Stimulated activated CD4-positive, alpha-beta T cell treated with anti-CD3 and anti-CD28 coated beads, Interleukin-4, amount 100 ng/mL, for 24 hours (primary cell): ENCODE data around the gene RAB18.
"Not testable (repeated sequence)": the region's sequence is repeated elsewhere in the genome, so short reads cannot be mapped to it uniquely, and the experiment has no call there.

ENCODE experiments used
- DNase-seq: peaks from one replicate; pipeline ENCODE4 v3.0.0-alpha.2; 2020

Gene RAB18

DNA sequence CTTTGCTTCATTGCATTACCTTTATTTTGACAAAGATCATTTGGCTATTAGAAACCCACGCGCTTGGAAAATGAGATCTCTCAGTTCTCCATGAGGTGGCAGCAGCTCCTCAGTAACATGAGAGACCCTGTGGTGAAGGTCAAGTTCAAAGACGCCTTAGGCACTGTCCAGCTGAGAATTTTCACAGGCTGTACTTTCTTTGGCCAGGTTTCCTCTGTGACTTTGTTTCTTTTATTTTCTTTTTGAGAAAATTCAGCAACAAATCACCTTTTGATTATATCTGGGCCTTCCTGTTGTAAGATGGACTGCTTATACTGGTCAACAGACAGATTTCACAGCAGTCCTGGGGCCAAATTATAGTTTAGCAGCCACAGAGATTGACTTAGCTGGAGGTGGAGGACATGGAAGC is 54.5 kb downstream of the RAB18 start:
- peak; percentile 27 for DNase-seq

DNA sequence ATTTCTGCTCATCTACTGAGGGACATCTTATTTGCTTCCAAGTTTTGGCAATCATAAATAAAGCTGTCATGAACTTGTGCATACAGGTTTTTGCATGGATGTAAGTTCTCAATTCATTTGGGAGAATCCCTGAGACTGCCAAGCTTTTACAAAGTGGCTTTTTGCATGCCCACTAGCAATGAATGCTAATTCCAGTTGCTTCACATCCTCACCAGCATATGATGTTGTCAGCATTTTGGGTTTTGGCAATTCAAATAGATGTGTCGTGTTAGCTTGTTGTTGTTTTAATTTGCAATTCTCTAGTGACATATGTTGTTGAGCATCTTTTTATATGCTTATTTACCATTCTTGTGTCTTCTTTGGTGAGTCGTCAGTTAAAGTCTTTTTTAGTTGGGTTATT is 57.2 kb downstream of the RAB18 start:
- no peak for DNase-seq

DNA sequence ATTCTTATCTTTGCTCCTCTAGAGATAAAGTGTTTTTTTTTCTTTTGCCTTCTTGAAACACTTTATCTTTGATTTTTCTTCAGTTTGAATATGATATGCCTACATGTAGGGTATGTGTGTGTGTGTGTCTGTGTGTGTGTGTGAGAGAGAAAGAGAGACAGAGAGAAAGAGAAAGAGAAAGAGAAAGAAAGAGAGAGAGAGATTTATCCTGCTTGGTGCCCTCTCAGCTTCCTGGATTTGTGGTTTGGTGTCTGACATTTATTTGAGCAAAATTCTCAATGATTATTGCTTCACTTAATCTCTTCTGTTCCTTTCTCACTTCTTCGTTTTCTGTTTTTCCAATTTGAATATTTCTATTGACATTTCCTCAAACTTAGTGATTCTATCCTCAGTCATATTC is 60.3 kb downstream of the RAB18 start:
- no peak for DNase-seq

DNA sequence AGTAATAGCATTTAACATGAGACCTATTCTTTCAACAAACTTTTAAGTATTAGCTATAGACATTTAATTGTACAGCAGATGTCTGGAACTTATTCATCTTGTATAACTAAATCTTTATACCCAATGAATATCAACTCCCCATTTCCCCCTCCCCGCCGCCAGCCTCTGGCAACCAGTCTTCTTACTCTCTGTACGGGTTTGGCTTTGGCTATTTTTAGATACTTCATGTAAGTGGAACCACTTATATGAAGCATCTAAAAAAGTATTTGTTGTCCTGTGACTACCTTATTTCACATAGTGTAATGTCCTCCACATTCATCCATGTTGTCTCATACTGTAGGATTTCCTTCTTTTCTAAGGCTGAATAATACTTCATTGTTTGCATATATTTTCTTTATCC is 60.8 kb downstream of the RAB18 start:
- no peak for DNase-seq

DNA sequence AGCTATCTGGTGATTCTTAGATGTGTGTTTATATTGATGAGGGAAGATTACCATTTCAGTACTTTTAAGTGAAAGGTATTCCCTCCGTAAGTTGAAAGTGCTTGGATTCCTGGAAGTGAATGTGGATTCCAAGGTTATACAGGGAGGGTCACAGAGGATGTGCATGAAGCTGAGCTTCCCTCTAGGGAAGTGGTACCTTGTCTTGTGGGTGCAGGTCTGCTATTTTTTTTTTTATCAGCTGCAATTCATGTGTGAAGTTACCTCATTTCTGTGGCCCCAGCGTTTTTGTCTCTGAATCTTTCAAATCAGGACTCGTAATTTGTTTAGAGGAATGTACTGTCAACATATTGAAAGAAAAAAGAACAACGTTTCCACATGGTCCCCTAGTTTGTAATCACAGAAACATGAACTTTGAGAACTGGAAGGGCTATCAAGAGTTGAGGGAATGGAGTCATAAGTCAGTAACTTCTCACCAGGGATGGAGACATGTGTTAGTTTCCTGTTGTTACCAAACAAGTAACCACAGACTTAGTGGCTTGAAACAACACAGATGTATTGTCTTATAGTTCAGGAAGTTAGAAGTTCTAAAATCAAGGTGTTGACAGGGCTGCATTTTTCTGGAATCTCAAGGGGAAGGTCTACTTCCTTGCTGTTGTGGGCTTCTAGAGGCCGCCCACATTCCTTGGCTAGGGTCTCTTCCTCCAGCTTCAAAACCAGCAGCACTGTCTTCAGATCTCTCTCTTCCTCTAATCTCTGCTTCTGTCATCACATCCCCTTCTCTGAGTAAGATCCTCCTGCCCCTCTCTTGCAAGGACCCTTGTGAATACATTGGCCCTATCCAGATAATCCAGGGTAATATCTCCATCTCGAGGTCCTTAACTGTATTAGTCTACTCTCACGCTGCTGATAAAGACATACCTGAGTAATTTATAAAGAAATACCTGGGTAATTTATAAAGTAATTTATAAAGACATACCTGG is 64.4 kb downstream of the RAB18 start:
- no peak for DNase-seq

DNA sequence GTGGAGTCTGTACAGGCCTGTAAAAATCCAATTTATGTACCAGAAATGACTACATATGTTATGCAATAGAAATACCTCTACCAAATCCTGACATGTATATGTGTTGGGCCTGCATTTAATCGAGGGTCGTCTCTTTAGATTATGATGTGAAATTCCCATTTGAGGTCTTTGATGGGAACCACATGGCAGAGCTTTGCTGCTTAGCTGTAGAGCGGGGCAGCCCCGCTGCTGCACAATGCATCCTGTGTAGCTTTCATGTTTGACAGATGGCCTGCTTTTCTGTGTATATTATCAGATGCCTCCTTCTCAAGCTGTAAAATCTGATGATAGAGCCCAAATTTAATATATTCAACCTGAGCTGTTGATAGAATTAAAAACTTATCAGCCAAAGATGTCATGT is 65.8 kb downstream of the RAB18 start:
- no peak for DNase-seq

DNA sequence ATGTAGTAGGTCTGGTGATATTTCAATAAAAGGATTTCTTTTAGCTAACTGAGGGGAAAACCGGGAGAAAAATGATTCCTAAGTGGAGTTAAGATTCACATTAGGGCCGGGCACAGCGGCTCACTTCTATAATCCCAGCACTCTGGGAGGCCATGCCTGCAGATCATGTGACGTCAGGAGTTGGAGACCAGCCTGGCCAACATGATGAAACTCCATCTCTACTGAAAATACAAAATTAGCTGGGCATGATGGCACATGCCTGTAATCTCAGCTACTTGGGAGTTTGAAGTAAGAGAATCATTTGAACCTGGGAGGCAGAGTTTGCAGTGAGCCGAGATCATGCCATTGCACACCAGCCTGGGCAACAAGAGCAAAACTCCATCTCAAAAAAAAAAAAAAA is 72.9 kb downstream of the RAB18 start:
- DNase-seq: not testable (repeated sequence)

DNA sequence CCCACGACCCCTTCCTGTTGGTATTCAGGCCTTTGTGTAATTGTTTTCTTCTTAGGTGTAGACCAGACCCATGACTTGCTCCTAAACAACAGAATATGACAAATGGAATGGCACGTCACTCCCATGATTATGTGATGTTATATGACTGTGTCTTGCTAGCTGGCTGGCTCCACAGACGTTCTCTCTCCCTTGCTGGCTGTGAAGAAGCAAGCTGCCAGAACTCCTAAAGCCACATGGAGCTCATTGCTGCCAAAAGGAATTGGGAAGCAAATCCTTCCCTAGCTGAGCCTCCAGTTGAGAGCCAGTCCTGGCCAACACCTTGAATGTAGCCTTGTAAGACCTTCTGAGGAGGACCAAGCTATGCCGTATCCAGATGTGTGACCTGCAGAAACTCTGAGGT is 74.2 kb downstream of the RAB18 start:
- no peak for DNase-seq

DNA sequence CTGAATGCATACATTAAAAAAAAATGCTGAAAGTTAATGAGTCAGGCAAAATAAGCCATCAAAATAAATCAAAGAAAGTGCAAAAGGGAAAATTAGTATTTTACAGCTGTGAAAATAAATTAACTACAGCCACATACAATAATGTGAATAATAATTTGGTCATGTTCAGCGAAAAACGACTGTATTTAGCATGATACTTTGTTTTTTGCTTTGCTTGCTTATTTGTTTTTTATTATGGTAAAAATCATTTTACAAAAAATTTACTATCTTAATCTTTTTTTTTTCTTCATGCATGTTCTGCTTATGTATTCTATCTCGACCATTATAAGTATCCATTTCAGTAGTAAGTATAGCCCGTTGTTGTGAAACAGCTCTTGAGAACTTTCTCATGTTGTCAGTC is 77.1 kb downstream of the RAB18 start:
- no peak for DNase-seq

DNA sequence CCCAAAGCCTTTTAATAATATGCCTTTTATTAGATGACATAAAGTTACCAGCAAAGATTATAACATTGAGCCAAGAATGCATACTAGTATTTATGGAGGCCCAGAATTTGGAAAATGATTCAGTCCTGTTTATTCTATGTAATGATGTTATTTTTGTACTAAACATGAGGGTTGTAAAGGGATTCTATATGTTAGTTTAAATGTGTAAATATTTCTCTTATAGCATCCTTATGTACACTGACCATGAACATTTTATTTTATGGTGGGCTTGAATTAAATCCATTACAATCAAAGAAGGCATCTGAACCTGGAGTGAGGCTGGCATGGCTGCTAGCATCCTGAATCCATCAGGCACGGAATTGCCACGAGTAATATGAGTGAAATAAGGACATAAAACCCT is 80.2 kb downstream of the RAB18 start:
- DNase-seq: no peak
